ENCODE measurements around the gene ARIH2.

- TF ChIP-seq JUN (IDR thresholded peaks at IDR 0.05; ENCODE audit: low read depth, low read length) (no peak), CTCF (IDR thresholded peaks at IDR 0.05; ENCODE audit: control extremely low read depth in 1 of 3, insufficient read depth in 1 of 3, low read depth in 1 of 3, low read length in 3 of 3) (no peak), SRF (IDR thresholded peaks at IDR 0.05; ENCODE audit: low read depth, low read length) (no peak), BCL11A (IDR thresholded peaks at IDR 0.05; ENCODE audit: low read depth in 2 of 2, low read length in 2 of 2) (no peak), SP2 (IDR thresholded peaks at IDR 0.05; ENCODE audit: low read length) (no peak), YY1 (IDR thresholded peaks at IDR 0.05; ENCODE audit: low read depth, low read length) (no peak)
Observed at GRCh38 chr3:48962939-48963338, 44.3 kb downstream of the ARIH2 start.

All from H1 (cell line).